Left colon (tissue), 2 donors: Measurements from ENCODE around the gene VSX1. TPM values are rescaled to one million over a fixed set of nuclear protein-coding genes. Genes with fewer than 3 reads are reported as not detected.

Experiments used
- ATAC-seq: fragments of 200-7000 bp; cut with Tn5 transposase; one replicate; pipeline ENCODE4 v1.9.1; 2020; ENCODE audit warnings: mild to moderate bottlenecking, moderate library complexity
- DNase-seq, 2 donors: peaks; one replicate each; pipeline ENCODE4 v3.0.0-alpha.2; 2020
- intact Hi-C, 2 donors: fragments of 100-400 bp; cut with DNase I in 1 of 2; cut with micrococcal nuclease in 1 of 2; formaldehyde crosslinking; loops; one replicate each; pipeline versions ENCODE4 v1.11.2 to v1.14.0; 2022; cut with DNase I, micrococcal nuclease
- total RNA-seq, 2 donors: library from RNA; stranded (reverse); fragmentation: NEBNext Ultra II Directional; extraction: Animal tissue kit (Norgen Biotek cat#: 25700); gene quantifications; one replicate each; pipeline ENCODE4 v1.2.1, GENCODE V29; 2021
- donor health status: DM: no; HTN: no; CAD: no.
- donor health status: DM: yes; HTN: yes; CAD: no.

Gene VSX1
- total RNA-seq, 2 donors from 2014 or later, result not detected

DNA sequence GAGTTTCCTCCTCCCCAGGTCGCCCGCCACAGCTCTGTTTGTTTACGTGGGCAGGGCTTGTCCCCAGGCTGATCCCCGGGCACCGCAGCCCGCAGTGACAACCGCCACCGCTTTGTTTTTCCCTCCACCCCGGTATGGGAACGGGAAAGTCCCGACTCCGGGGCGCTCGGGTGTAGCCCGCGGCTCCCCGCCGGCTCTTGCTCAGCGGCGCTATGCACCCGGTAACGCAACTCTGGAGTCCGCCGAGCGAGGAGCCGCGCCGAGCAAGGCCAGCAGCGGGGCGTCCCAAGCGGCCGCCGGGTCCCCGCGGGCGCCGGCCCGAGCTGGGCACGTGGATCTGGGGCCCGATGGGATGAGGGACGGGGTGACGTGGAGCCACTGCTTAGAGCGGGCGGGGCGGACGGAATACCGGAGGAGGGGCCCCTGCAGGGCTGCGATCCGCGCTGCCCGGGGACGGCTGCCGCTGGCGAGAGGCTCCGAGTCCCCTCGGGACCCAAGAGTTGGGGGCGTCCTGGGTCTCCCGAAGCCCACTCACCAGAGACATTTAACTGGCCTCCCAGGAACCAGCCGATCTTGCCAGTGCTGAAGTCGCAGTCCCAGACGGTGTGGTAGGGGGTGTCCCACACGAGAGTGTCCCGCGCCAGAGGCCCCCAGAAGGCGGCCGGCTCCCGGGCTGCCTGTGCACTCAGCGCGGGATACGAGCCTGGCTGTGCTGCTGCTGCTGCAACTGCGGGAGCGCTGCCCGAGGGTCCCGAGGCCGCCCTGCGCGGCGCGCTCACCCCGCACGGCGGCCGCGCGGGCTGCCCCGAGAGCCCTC, 24.5 kb downstream of the VSX1 start:
- intact Hi-C loops, result no loop called here
- DNase-seq, result peak; percentile 86 to 87
- peak; percentile 78 for ATAC-seq

DNA sequence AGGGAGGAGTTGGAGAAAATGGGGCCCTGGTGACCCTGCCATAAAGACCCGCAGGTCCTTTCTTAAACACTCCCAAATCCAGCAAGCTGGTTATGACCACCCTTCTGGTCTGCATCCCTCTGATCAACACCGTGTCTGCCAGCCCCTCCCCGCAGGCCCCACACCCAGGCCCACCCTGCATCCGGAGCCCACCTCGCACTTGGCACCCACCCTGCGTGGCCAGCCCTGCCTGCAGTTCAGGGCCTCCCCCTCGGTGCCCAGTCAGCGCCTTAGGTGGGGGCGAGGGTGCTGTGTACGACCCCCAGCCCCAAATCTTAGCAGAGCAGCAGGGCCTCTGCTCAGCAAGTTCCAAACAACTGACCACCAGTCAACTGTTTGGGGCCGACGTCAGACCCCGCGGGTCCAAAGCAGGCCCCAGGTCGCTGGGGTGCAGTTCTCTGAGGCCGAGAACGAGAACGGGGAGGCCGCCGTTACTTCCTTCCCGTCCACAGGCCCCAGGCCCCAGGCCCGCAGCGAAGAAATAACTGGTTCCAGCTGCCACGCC, 25.2 kb downstream of the VSX1 start:
- intact Hi-C loops, result no loop called here
- no peak for ATAC-seq
- DNase-seq, result peak in 1 of 2 donors; percentile 34

DNA sequence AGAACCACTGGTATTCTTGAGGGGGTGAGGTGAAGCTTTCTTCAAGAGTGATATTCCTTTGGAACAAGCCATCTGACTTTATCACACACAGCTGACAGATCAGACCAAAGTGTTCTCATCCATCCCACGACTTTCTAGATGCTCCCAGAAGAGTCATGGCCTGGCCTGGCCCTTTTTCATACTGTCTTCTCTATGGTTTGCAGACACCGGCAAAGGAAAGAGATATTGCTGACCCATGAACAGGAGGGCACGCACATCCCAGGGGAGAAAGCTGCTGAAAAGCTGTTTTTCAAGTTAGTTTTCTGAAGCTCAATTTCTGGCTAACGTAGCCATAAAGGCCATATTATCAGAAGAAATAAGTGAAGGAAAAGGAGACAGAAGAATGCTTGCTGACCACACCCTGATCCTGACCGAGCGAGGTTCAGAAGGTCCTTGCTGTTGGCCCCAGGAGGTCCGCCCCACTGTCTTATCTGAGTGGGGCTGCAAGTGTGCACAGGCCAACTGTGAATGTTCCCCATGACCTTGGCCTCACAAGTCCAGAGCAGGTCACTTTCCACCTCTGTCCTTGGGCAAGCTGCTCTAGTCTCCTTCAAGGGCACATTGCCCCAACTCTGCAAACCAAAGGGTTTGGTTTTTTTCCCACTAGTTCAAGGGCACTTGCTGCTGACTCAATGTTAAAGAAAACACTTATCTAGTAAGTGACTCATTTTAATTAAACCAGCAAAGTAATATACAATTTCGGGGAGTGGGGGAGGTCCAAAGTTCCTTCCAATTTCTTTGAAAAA, 26.0 kb downstream of the VSX1 start:
- intact Hi-C loops, result no loop called here
- peak; percentile 37 to 48 for DNase-seq
- peak; percentile 31 for ATAC-seq

DNA sequence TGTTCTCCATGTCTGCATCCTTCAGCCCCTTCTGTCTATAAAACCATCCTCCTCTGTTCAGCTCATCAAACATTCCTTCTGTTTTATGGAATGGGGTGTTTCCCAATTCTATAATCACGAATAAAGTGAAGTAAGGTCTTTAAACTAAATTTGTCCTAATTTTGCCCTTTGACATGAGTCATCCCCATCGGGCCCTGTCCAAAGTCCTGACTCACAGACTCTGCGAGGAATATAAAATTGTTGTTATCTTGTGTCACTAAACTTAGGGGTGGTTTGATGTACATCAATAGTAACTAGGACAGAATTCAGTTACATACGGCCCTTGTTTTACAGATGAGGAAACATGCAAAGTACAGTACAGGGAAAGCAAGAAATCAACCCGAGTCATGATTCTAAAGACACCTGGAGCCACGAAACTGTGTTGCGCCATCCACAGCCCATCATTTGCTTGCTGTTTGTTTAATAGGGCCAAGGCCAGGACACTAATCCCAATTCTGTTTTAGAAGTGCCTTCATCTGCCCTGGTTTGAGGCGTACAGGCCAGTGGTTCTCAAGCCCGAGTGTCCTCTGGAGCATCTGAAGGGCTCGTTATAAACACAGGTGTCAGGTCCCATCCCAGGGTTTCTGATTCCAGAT, 26.8 kb downstream of the VSX1 start:
- DNase-seq (peak; percentile 5 to 20), ATAC-seq (no peak)
- intact Hi-C loops, result no loop called here

DNA sequence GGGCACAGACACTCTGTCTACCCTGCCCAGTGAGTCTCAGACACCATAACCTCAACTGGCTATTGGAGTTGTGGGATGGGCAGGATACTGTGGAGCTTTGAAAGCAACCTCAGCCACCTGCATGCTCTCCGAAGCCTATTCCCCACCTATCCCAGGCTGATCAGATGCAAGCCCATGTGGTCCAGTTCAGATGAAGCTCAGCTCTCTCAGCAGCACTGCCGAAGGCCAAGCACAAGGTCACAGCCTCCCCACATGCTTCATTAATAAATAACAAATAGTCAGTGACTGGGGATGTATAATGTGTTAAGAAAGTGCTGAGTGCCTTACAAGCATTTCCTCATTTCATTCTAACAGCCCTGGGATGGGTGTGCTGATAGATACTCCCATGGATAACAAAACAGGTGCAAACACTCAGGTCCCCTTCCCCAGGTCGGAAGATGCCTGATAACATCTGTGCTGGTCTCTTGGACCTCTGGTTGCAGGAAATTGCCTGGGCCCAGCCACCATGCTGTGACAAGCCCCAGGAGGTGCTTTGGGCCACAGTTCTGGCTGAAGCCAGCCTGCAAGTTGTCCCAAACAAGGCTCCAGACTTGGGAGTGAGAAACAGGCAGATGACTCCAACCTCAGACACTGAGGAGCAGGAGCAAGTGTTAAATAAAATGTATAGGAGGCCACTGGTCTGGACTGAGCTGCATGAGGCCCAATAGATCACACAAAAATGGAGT, 27.7 kb downstream of the VSX1 start:
- ATAC-seq, result no peak
- intact Hi-C loops, result no loop called here
- peak; percentile 6 to 23 for DNase-seq

DNA sequence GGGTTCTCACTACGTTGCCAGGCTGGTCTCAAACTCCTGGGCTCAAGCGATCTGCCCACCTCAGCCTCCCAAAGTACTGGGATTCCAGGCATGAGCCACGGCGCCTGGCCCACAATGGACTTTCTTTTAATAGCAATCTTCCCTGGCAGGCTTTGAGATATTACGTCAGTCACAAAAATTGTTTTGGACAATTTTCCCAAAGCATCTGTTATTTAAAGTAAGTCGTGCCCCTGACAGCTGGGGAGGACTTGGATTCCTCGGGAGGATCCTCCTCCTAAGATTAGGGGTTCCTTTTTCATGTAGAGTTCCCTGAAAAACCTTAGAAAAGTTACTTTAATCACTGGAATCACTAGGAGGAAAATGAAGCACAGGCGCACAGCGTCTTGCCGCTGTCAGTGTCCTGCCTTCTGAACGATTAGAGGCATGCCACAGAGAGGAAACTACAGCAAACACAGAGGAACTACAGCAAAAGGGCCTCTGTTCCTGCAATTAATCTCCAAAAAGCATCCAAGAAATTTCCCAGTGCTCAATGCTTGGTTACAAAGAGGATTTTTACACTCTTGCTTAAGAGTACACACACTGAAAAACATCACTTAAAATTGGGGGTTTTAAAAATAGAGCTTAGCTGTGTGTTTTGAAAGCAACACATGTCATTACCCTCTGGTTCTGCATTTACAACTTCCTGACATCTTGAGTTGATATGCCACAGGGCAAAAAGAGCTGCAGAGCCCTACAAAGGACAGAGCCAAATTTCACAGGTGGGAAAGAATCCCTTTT, 28.5 kb downstream of the VSX1 start:
- intact Hi-C loops, result no loop called here
- DNase-seq (peak; percentile 26), ATAC-seq (no peak)

DNA sequence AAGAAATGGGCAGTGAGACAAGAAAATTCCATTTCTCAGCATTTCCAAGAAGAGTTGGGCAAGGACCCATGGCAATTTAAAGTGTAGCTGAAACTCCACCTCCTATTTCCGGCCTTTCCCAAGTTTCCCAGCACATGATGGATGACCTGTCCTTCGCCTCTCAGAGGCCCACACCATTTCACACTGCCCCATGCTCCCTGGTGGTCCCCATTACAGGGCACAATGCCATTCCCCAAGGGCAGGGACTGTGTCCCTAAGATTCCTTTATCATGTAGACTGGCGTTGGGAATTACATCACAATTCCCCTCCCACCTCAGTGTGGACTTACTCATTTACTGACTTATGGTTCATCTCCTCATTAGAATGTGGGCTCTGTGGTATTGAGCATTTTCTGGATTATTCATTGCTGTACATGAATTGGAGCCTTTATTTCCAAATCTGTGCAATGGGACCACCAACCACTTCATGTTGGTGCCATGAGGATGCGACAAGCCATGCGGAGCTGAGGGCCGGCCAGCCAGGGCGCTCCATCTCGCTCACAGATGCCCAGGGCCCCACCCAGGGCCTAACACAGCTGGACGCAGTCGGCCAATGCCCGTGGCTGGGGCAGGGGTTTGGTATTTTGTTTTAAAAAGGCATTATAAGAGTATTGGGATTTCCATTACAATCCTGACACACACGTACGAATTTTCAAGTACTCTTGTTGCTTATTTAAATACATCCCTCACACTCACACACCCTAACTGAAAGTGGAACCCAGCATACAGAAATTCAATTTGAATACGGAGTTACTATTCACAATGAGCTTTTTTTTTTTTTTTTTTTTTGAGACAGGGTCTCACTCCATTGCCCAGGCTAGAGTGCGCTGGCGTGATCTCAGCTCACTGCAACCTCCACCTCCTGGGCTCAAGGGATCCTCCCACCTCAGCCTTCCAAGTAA, 29.4 kb downstream of the VSX1 start:
- ATAC-seq (no peak), DNase-seq (peak; percentile 9 to 26)
- intact Hi-C loops, result no loop called here

DNA sequence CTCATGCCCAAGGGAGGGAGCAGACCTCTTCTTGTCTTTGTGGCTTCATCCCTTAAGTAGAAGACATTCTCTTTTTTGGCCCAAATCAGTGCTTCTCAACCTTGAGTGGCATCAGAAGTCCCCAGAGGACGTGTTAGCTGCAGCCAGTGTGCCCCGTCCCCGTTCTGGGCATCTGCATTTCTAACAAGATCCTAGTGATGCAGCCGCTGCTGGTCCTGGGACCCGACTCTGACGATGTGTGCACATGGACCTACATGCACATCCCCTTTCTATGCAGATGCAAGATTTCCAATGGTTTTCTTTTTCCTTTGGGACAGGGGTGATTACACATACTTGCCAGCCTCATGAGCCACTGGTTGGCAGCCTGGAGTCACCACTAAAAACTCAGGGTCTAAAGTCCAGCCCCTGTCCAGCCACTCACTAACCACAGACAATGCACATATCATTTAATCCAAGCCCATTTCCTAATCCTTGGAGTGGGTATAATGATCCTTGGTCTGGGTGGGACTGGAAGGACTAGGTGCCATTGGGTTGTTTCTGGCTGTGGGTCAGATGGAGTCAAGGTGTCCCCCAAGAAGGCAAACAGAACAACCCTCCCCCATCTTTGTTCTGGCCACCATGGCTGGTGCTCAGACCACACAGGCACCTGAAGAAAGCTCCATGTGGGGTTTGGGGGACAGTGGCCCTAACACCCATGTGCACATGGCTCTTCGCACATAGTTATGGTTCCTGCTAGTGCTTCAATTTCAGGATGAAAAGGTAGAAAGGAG, 30.4 kb downstream of the VSX1 start:
- DNase-seq (peak; percentile 2 to 10), ATAC-seq (no peak)
- intact Hi-C loops, result no loop called here

DNA sequence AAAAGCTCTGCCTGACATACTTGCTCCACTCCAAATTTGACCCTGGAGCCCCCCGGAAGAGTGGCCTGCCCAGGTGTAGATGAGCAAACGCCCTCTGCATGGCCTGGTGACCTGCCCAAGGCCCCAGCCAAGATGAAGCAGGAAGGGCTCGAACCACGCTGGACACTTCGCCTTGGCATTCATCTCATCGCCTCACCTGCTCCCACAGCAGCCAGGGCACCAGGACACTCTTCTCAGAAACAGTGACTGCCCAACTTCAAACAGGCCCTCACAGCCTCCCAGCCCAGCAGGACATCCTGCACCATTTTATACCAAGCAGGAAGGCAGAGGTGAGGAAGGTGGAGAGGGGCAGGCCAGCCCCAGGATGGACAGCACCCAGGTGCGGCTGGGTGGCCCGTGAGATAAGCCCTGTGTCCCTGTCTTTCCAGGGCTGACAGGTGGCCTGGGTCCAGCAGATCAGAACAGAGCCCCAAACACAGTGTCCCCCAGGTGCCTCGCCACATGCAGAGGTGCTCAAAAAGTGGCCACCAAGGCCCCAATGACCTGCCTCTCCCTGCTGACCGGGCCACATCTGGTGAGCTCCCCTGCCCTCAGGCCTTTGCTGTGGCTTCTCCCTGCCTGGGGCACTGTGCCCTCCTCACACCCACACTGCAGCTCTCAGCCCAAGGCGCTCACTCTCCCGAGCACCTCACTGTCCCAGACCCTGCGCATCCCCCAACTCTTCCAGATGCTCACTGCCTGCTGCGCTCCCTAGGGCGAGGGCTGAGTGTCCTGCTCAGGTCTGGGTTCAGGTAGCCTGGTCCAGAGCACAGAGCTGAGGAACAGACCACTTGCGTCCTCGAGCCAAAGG, 31.2 kb downstream of the VSX1 start:
- peak; percentile 7 to 19 for DNase-seq
- intact Hi-C loops, result no loop called here

DNA sequence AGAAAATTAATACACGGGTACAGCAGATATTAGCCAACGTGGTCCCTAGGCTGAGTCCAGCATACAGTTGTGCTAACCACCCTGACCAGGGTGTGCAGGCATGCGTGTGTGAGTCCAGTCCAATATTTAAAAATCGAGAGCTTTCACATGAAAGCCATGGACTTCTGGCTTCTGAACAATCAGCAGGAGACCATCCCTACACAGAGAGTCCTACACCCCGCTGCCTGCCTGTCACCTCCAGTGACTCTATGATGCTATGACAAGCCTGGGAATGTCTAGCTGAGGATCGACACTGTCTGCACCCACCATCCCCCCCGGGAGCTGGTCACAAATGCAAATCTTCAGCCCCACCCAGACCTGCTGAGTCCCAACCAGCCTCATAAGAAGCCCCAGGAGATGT, 31.9 kb downstream of the VSX1 start:
- intact Hi-C loops, result no loop called here
- ATAC-seq, result no peak
- DNase-seq, result peak in 1 of 2 donors; percentile 12

More for the DNA sequence above, 31.2 kb downstream of the VSX1 start:
- ATAC-seq, result no peak

DNA sequence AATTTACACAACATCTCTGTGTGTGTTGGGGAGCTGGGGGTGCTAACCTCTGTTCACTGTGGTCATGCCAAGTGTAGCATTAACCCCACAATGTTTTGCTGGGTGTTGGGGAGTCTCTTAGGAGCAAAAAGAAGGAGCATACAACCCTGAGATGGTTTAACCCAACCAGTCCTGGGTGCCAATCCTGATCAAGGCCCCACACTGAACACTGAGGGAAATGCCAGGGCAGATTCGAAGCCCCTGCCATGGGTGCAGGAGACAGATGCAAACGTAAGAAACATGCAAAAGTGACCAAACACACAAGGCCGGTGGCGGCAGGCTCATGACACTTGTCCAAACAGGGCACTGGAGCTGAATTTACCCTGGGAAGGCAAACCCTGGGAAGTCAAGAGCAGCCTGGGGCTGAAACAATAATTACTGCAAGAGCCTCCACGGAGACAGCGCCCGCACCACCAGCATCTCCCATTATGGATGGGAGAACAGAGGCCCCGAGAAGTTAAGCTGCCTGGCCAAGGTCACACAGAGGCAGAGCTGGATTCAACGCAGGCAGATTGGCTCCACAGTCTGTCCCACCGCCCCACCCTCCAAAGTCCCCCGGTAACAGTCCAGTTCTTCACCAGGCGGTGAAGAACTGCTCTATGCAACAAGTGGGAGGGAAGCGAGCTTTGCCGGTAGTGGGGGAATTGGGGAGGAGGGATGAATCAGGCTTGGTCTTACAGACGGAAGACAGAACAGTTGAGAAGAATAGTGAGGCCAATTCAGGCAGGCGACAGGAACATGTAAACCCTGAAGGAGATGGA, 32.5 kb downstream of the VSX1 start:
- DNase-seq, result peak; percentile 4 to 20
- intact Hi-C loops, result no loop called here
- ATAC-seq, result no peak

DNA sequence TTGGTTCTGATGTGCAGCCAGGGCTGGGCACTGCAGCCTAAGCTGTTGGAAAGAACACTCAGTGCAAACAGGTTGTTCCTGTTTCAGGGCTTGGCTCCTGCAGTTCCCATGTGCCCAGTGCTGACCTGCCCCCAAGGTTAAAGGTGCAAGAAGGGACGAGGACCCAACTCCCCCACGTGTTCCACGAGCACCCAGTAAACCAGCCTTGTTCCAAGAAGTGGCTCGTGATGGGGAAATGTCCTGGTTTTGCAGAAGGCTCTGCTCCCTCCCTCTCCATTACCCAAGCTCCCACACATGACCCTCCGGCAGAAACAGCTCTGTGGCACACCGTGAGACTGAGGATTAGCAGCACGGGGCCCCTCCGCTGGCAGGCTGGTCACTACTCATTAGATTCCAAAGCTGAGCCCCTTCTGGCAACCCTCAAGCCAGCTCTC, 33.4 kb downstream of the VSX1 start:
- peak; percentile 1 to 25 for DNase-seq
- intact Hi-C loops, result no loop called here
- ATAC-seq, result peak; percentile 26

DNA sequence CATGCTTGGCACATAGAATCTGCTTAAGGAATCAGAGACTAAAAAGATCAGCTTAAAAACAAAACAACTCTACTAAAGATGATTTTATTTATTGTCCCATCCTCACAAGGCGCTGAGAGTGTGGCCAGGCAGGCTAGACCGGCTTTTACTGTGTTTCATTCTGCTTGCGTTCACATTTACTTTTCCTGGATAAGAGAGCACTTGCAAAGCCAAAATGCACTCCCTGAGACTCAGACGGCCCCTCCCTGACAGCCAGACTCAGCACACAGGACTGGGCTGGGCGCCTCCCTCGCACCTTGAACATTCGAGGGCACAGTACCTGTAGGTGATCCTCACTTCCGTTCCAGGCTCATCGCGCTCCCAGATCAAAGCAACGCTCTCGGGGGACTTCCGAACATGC, 34.2 kb downstream of the VSX1 start:
- intact Hi-C loops, result no loop called here
- DNase-seq (peak; percentile 3 to 13), ATAC-seq (peak; percentile 26)
